ENCODE results near the gene NCMAP.

Gene NCMAP

GRCh38 chr1:24575905-24576587, 20.2 kb downstream of the NCMAP start:
- no peak for DNase-seq

DNA sequence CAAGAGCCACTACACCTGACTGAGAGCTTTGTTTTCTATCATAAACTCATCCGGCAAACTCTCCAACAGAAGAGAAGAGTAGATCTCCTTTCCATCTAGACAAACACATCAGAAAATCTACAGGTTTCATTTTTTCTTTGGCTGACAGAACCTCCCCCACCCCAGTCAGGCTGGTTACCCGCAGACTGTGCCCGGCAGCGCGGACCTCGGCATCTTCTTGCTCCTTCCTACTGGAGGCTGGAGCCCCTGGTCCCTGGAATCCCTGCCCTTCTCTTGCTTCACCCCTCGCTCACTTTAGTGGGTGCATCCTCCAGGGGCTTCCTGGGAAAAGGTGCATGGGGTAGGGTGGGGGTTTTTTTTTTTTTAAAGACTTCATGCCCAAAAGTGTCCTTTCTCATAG, 23.0 kb downstream of the NCMAP start:
- no peak for DNase-seq

DNA sequence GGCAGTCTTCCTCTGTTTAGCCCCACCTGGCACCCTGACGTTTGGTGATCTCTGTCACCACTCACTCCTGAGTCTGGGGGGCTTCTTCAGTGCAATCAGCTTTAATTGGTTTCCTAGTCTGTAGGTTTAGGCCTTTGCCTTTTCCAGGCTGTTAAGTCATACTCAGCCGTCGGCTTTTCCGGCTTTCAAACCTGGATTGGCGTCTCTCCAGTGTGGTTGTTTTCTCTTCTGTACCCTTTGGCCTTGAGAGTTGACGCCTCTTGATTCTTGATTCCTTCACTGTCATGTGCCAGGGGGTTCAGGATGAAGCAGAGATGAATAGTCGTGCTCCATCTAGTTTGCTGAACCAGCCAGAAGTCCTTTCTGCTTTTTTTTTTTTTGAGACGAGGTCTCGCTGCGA, 24.9 kb downstream of the NCMAP start:
- no peak for DNase-seq

DNA sequence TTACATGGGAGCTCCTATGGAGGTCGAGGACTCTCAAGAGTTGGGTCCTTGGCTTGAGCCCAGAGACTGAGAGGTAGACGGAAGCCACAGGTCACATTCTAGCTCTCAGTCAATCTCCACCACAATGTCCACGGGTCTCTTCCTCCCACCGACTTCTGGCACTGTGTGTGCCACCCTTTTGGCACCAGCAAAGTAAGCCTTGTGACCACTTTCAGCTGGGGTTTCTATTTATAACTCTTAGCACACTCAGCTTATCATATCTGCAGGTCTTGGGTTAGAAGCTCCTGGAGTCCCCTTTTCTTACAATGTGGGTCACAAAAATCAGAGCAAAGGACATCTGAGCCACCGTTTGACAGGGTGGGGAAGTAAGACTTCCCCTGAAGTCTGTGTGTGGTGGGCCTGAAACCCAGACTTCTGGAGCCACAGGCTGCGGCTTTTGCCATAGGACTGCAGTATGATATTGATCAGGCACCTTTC, 28.3 kb downstream of the NCMAP start:
- DNase-seq: peak; percentile 71

DNA sequence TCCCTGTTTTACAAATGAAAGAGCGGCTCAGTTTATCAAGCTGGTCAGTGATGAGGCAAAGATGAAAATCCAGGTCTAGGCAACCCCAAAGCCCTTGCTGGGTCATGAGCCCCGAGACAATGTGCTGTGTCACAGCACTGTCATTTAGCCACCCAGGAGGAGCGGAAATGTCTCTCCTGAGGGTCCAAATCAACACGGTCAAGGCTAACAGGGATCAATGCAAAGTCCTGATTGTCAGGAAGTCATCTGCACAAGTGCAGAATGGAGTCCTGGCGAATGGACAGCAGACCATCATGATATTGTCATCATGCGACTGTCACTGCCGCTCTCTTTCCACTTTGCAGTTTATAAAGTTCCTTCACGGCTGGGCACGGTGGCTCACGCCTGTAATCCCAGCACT, 30.2 kb downstream of the NCMAP start:
- no peak for DNase-seq

GRCh38 chr1:24586970-24587820, 31.3 kb downstream of the NCMAP start:
- DNase-seq: peak; percentile 83

DNA sequence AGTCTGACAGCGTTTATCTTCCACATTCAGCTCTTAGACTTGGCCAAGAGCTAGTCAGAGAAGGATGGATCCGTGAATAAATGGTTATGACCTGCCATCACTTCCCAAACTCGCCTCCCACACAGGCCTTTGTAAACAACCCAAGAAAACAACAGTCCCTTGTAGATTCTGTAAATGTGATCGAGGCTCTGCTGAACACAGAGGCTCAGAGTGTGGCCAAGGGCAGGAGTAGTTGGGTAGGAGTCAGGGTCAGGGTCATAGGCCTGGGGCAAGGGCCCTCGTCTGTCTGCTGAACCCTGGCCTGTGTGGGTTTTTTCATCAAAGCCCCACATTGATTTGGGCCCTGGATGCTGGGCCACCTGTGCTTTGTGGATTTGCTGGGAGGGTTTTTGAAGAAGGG, 32.7 kb downstream of the NCMAP start:
- no peak for DNase-seq

- DNase-seq: no peak
Observed at GRCh38 chr1:24589200-24589599, 33.3 kb downstream of the NCMAP start.

DNA sequence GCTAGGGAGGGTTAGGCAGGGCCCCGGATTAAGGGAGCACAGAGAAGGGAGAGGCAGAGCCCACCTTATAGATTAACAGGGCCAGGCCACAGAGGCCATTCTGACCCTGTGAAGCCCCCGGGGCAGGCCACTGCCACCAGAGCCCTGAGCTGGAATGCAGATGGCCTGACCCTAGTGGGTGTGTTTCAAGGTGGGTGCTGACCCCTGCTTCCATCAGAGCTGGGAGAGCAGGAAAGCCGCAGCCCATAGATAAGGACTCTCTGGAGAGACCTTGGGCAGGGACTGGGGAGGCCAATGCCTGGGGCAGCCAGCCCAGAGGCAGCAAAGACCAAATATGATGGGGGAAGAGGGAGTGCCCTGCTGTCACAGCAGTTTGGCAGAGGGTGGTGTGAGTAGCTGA, 35.9 kb downstream of the NCMAP start:
- no peak for DNase-seq

GRCh38 chr1:24594328-24594598, 38.4 kb downstream of the NCMAP start:
- no peak for DNase-seq

DNA sequence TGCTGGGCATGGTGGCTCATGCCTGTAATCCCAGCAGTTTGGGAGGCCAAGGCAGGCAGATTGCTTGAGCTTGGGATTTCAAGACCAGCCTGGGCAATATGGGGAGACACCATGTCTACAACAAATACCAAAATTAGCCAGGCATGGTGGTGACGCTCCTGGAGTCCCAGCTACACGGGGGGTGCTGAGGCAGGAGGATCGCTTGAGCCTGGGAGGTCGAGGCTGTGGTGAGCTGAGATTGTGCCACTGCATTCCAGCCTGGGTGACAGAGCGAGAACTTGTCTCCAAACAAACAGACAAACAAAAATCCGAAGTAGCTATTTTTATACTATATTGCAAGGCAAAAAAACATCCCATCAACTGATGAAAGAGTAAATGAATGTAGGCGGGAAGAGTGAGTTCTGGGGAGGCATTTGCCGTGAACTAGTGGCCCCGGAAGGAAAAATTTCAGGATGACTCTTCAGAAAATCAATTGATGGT, 40.6 kb downstream of the NCMAP start:
- DNase-seq: no peak

- no peak for DNase-seq
Observed at GRCh38 chr1:24599265-24599664, 43.4 kb downstream of the NCMAP start.

DNA sequence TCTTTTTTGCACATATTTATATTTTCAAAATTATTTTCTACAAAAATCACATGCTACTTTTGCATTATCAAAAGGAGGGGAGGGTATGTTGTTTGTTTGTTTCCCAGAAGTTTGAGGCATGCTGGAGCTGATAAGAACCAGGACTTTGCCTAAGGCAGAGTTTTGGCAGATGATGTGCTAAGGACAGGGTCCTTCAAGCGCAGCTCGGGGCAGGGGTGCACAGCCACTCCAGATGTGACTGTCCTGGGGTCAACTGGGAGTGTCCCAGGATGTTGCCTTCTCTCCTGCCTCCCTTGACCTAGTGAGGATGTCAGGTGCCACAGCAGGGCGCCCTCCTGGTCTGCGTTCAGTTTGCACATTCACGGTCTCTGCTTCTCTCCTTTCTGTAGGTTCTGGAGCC, 44.7 kb downstream of the NCMAP start:
- no peak for DNase-seq

- no peak for DNase-seq
Observed at GRCh38 chr1:24605534-24606295, 49.8 kb downstream of the NCMAP start.

DNA sequence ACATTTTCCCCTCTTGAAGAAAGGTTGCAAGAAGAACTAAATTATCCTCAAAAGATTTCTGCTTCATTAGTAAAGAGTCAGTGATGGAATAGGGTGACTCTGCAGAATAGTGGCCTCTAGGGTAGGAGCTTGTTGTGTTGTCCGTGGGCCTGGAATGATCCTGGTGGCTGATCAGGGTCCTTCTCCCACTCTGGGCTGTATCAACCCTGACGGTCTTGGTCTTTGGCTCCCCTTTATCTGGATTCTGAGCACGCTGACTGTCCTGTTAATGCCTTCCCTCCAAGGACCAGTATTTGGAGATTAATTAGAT, 50.4 kb downstream of the NCMAP start:
- no peak for DNase-seq

- no peak for DNase-seq
Observed at GRCh38 chr1:24606621-24607020, 50.7 kb downstream of the NCMAP start.

DNA sequence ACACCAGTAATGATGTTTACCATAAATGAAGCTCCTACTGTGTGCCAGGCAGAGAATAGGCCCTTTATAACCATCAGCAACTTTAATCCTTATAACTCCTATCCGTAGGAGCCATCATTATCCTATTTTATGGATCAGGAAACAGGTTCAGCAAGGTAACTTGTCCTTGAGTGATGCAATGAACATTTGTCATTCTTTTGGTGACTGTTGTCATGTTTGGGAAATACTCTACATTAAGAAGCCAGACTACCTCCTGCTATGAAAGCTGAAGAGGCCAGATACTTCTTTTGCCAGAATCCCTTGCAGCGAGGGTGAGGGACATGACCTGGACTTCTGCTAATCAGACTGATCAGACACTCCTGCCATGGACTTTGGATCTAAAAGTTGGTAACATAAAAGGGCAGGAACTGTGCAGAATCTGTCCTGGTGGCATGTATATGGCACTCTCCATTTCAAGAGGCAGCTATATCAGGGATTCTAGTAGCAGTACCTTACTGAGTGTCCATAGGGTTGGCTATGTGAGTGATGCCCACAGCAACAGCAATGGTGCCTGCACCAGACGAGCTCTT, 54.1 kb downstream of the NCMAP start:
- no peak for DNase-seq

DNA sequence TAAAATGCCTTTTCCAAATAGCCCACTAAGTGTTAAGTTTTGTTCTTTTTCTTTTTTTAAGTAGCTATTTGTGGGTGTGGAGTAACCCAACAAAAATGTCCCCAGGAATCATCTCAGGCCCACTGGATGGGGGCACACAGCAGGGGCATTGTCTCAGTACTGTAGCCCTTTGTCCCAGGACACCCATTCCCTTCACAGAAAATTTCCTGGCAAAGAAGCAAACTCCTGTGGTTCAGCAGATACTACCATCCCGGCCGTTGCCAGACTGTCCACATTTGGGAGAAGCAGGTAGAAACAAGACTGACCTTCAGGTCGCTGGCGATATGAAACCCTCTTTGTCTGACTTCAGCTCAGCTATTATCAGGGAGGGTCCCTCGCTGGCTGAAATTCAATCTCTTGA, 63.5 kb downstream of the NCMAP start:
- no peak for DNase-seq

GRCh38 chr1:24620678-24621077, 64.8 kb downstream of the NCMAP start:
- no peak for DNase-seq

DNA sequence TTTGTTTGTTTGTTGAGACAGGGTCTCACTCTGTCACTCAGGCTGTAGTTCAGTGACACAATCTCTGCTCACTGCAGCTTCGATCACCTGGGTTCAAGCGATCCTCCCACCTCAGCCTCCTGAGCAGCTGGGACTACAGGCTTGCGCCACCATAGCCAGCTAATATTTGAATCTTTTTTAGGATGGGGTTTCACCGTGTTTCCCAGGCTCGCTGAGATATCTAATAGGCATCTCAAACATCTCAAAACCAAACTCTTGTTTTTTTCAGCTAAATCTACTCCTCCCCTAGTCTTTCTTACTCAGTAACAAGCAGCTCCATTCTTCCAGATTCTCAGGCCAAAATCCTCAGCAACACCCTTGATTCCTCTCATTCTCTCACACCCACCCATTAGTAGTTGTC, 65.2 kb downstream of the NCMAP start:
- no peak for DNase-seq

DNA sequence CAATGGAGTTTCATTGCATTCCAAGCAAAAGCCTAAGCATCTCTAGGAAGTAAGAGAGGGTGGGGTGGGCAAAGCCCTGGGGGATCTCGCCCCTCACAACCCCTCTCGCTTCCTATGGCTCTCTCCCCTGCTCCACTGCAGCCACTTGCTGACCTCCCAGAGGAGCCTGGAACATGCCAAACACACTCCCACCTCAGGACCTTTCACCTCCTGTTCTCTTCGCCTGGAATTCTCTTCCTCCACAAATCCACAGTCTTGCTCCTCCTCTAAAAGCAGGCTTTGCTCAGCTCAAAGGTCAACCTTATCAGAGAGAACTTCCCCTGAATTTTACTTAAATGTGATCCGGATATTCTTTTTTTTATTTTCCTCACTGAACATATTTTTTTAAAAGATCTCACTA, 66.3 kb downstream of the NCMAP start:
- DNase-seq: no peak

DNA sequence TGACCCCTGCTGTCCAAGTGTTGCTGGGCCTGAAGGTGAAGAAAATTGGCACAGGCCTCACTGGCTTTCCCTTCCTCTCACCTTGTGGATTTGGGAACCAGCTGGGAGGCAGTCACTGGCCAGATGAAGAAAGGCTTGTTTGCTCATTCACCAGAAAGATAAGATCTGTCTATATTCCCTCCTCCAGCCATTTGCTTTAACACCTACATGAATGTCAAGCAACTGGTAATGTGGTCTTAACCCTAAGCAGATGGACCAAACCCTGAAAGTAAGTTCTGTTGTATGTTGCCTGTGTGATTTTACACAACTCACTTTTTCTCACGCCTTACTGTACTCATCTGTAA, 76.9 kb downstream of the NCMAP start:
- no peak for DNase-seq

- DNase-seq: peak; percentile 62
Observed at GRCh38 chr1:24635195-24635843, 79.4 kb downstream of the NCMAP start.

All from RPMI8226 (cell line).